ENCODE measurements around the gene LRRC19. TPM values are rescaled to one million over a fixed set of nuclear protein-coding genes. Genes with fewer than 3 reads are reported as not detected.

LRRC19 gene
- total RNA-seq, 1 experiment from 2014 or later = not detected

DNA sequence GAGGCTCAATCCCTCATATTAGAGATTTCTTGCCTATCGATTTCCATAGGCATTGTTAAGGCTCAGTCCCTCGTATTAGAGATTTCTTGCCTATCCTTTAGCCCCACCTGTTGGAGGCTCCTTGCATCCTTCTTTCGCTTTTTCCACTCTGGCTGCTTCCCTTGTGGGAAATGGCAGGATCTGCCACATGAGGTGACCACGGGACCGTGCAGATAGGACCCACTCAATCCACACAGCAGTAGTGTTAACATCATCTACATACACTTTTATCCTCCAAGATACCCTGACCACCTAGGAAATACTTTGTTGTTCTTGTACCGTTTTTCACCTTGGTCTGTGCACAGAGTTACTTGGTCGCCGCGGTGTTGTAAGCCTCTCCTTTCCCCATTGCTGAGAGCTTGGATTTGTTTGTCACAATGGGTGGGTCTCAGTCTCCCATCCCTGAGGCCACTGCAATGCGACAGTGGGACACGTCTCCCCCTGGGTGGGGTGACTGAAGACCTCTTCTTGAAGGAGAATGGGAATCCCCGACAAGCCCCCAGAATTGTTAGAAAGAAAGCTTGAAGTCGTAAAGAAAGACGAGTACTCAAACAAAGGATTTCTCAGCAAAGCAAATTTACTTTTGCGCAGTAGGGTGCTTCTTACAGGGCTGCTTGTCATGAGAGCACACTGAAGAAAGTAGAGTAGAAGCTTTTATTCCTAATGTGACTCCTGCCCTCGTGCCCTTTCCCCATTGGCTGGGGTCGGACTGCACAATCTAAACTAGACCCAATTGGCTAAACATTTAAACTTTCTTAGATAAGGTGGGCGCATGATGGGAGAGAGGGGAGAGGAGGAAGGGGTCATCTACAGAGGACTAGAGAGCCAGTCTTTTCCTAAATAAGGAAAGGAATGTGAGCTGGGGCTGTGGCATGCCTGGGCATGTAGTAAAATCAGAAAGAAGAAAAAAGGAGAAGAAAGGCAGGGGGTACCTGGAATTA is 29.5 kb downstream of the LRRC19 start:
- CTCF ChIA-PET = interaction anchor here (0.6 to 1.7 kb wide), 4 partner anchors 105 to 320 kb away, joined by 3 to 6 read pairs (median 6); no protein-coding TSS in a partner anchor
- BruUV-seq (replicated peaks) = no TSS peak
- no peak overlapping the region for H3K4me3 ChIP-seq (replicated peaks in 1 of 2; ENCODE audit: low read depth in 1 of 2, low read length in 2 of 2)

More for the DNA sequence above, 29.5 kb downstream of the LRRC19 start:
- no peaks in the 10 kb centered on the region for H3K27me3 ChIP-seq (ENCODE audit: insufficient read depth, low read length)
- no peaks in the 10 kb centered on the region for H3K9me3 ChIP-seq (ENCODE audit: control insufficient read depth in 1 of 2, insufficient read depth in 1 of 2, low read depth in 1 of 2, low read length in 2 of 2)
- DNase-seq (ENCODE audit: low read depth, low spot score) (peak; percentile 48), ATAC-seq (peak; percentile 90)
- no peak overlapping the region for H3K9ac ChIP-seq (ENCODE audit: low read length)
- peak overlapping the region; percentile 1; the same call in 1 of the 2 replicates for H3K4me2 ChIP-seq (ENCODE audit: low read length)
- peaks cover 13 to 14% of the 10 kb centered on the region in 2 experiments for H3K4me1 ChIP-seq (ENCODE audit: control insufficient read depth in 1 of 2, insufficient read depth in 2 of 2, low read length in 2 of 2)
- TF ChIP-seq, protein P1, sequence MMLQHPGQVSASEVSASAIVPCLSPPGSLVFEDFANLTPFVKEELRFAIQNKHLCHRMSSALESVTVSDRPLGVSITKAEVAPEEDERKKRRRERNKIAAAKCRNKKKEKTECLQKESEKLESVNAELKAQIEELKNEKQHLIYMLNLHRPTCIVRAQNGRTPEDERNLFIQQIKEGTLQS (IDR thresholded peaks at IDR 0.05) = no peak
- TF ChIP-seq RAD21 (IDR thresholded peaks at IDR 0.05; ENCODE audit: low read depth) (peak; percentile 81), SRF (IDR thresholded peaks at IDR 0.05; ENCODE audit: low read depth) (peak; percentile 43; the same call in 1 of the 2 replicates), POLR2AphosphoS5 (IDR thresholded peaks at IDR 0.05; ENCODE audit: low read depth, low read length) (no peak), EGR1 (IDR thresholded peaks at IDR 0.05; ENCODE audit: low read depth) (no peak), TCF7L2 (IDR thresholded peaks at IDR 0.05; ENCODE audit: borderline replicate concordance, extremely low read depth, insufficient read depth, insufficient read length) (no peak), ZNF274 (IDR thresholded peaks at IDR 0.05; ENCODE audit: low read depth, low read length) (no peak), SIN3A (IDR thresholded peaks at IDR 0.05; ENCODE audit: low read depth) (no peak), POLR2A (IDR thresholded peaks at IDR 0.05; ENCODE audit: borderline replicate concordance, extremely low read depth, insufficient read depth, insufficient read length) (no peak)
- TF ChIP-seq, protein P2, sequence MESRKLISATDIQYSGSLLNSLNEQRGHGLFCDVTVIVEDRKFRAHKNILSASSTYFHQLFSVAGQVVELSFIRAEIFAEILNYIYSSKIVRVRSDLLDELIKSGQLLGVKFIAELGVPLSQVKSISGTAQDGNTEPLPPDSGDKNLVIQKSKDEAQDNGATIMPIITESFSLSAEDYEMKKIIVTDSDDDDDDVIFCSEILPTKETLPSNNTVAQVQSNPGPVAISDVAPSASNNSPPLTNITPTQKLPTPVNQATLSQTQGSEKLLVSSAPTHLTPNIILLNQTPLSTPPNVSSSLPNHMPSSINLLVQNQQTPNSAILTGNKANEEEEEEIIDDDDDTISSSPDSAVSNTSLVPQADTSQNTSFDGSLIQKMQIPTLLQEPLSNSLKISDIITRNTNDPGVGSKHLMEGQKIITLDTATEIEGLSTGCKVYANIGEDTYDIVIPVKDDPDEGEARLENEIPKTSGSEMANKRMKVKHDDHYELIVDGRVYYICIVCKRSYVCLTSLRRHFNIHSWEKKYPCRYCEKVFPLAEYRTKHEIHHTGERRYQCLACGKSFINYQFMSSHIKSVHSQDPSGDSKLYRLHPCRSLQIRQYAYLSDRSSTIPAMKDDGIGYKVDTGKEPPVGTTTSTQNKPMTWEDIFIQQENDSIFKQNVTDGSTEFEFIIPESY (IDR thresholded peaks at IDR 0.05; ENCODE audit: extremely low read depth, insufficient replicate concordance, low read length) = no peak
- TF ChIP-seq, protein P3, sequence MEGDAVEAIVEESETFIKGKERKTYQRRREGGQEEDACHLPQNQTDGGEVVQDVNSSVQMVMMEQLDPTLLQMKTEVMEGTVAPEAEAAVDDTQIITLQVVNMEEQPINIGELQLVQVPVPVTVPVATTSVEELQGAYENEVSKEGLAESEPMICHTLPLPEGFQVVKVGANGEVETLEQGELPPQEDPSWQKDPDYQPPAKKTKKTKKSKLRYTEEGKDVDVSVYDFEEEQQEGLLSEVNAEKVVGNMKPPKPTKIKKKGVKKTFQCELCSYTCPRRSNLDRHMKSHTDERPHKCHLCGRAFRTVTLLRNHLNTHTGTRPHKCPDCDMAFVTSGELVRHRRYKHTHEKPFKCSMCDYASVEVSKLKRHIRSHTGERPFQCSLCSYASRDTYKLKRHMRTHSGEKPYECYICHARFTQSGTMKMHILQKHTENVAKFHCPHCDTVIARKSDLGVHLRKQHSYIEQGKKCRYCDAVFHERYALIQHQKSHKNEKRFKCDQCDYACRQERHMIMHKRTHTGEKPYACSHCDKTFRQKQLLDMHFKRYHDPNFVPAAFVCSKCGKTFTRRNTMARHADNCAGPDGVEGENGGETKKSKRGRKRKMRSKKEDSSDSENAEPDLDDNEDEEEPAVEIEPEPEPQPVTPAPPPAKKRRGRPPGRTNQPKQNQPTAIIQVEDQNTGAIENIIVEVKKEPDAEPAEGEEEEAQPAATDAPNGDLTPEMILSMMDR (IDR thresholded peaks at IDR 0.05 in 2 of 3, conservative IDR thresholded peaks at IDR 0.05 in 1 of 3; ENCODE audit: borderline replicate concordance in 1 of 3, insufficient read depth in 1 of 3, low read depth in 2 of 3, low read length in 2 of 3) = peak; percentile 56 to 76 (median 68)
- no peak overlapping the region for H2AFZ ChIP-seq (ENCODE audit: low read depth, low read length, poor library complexity, severe bottlenecking)
- peaks cover 2% of the 10 kb centered on the region; the same call in 1 of the 2 replicates for H3K79me2 ChIP-seq (ENCODE audit: insufficient read depth, low read length)
- H4K20me1 ChIP-seq (ENCODE audit: insufficient read depth) = no peaks in the 10 kb centered on the region; the same call in 1 of the 2 replicates
- ChIA-PET POLR2A (no interaction called here), RAD21 (ENCODE audit: low non-redundant PET in 1 of 2, low total read pairs in 2 of 2, uncharacterized antibody in 2 of 2, unreplicated experiment in 2 of 2) (no interaction called here)
- intact Hi-C loops (cut with micrococcal nuclease) = loop anchor here (1.0 to 5.0 kb wide), 2 partner anchors 232 to 254 kb away; no protein-coding TSS in a partner anchor
- peak overlapping the region; percentile 21; the same call in 1 of the 2 replicates for H3K27ac ChIP-seq (ENCODE audit: low read depth, low read length)
- H3K36me3 ChIP-seq (ENCODE audit: control insufficient read depth in 1 of 2, insufficient read depth in 2 of 2, low read length in 2 of 2) = no peaks in the 10 kb centered on the region
- H3K9me2 ChIP-seq (ENCODE audit: insufficient read depth) = no peaks in the 10 kb centered on the region

Measured in HCT116 (cell line).